HCT116 (cell line): Measurements from ENCODE around the gene NSFL1C. TPM values are rescaled to one million over a fixed set of nuclear protein-coding genes. Genes with fewer than 3 reads are reported as not detected.

ENCODE experiments used
- ATAC-seq: fragments of 200-7000 bp; cut with Tn5 transposase; 2 replicates; pipeline ENCODE4 v1.9.1; 2020; ENCODE audit warnings: mild to moderate bottlenecking, moderate library complexity
- BruUV-seq: library from RNA; stranded (reverse); fragments of 400-500 nt; replicated peaks from 2 replicates; lab custom pipeline; 2021; lab: Mats Ljungman, UMichigan
- CTCF ChIA-PET: fragments of 300-600 bp; sonication (Branson Sonifier 250); formaldehyde crosslinking; loops from one replicate; lab custom pipeline; 2021; ENCODE audit warnings: antibody characterized with exemption; lab: Charles Lee
- POLR2A ChIA-PET: fragments of 300-600, 350-600 bp; sonication (Branson Sonifier 250); formaldehyde crosslinking; loops from one replicate; lab custom pipeline; 2021; ENCODE audit warnings: antibody characterized with exemption; lab: Charles Lee
- RAD21 ChIA-PET, 2 experiments: fragments of 300-600 bp; sonication (Branson Sonifier 250); formaldehyde crosslinking; loops; one replicate each; lab custom pipeline; 2023; ENCODE audit warnings: low total read pairs in 2 of 2; ENCODE audit not compliant: uncharacterized antibody in 2 of 2, unreplicated experiment in 2 of 2, low non-redundant PET in 1 of 2; lab: Charles Lee
- DNase-seq: peaks from one replicate; pipeline ENCODE4 v3.0.0-alpha.2; 2010; ENCODE audit warnings: low read depth, low spot score
- H2AFZ ChIP-seq: fragments of 200-600 bp; shearing (Covaris generic), sonication (generic); 2 replicates; pipeline ENCODE4 v1.6.1; 2017; ENCODE audit warnings: low read depth, mixed run types, mixed read lengths, antibody characterized with exemption, low read length; ENCODE audit not compliant: poor library complexity, severe bottlenecking
- H3K27ac ChIP-seq: 2 replicates; pipeline ENCODE4 v1.5.1; 2012; ENCODE audit warnings: low read depth, low read length
- H3K27me3 ChIP-seq: fragments of 200-600 bp; sonication (generic); 2 replicates; pipeline ENCODE4 v1.6.1; 2016; ENCODE audit warnings: mixed run types, low read length, mixed read lengths; ENCODE audit not compliant: insufficient read depth
- H3K36me3 ChIP-seq, 2 experiments: fragments of 200-500 bp in 1 of 2; fragments of 200-600 bp in 1 of 2; sonication (Bioruptor generic) in 1 of 2; sonication (generic) in 1 of 2; 2 replicates each; pipeline versions ENCODE4 v1.5.1 to v1.6.1; 2014 to 2016; ENCODE audit warnings: low read length in 2 of 2, inconsistent platforms in 1 of 2, mixed read lengths in 1 of 2, mixed run types in 1 of 2; ENCODE audit not compliant: insufficient read depth in 2 of 2, control insufficient read depth in 1 of 2
- H3K4me1 ChIP-seq, 2 experiments: fragments of 200-600 bp in 1 of 2; sonication (generic) in 1 of 2; 2 replicates each; pipeline versions ENCODE4 v1.5.1 to v1.6.1; 2012 to 2017; ENCODE audit warnings: low read length in 2 of 2, inconsistent platforms in 1 of 2, mild to moderate bottlenecking in 1 of 2, mixed read lengths in 1 of 2, mixed run types in 1 of 2, moderate library complexity in 1 of 2; ENCODE audit not compliant: insufficient read depth in 2 of 2, control insufficient read depth in 1 of 2
- H3K4me2 ChIP-seq: fragments of 200-600 bp; sonication (generic); 2 replicates; pipeline ENCODE4 v1.6.1; 2017; ENCODE audit warnings: mixed run types, low read length, mixed read lengths
- H3K4me3 ChIP-seq, 2 experiments: fragments of 200-600 bp in 1 of 2; sonication (generic) in 1 of 2; replicated peaks in 1 of 2; 2 replicates each; pipeline ENCODE4 v1.5.1; 2011 to 2016; ENCODE audit warnings: low read length in 2 of 2, control low read depth in 1 of 2, low read depth in 1 of 2, mild to moderate bottlenecking in 1 of 2, mixed read lengths in 1 of 2, mixed run types in 1 of 2
- H3K79me2 ChIP-seq: fragments of 200-600 bp; sonication (generic); 2 replicates; pipeline ENCODE4 v1.6.1; 2017; ENCODE audit warnings: mild to moderate bottlenecking, mixed run types, low read length, moderate library complexity, mixed read lengths; ENCODE audit not compliant: insufficient read depth
- H3K9ac ChIP-seq: fragments of 200-600 bp; sonication (generic); 2 replicates; pipeline ENCODE4 v1.6.1; 2016; ENCODE audit warnings: low read length, mixed read lengths
- H3K9me2 ChIP-seq: fragments of 200-600 bp; sonication (generic), shearing (Covaris generic); 2 replicates; pipeline ENCODE4 v1.6.1; 2017; ENCODE audit warnings: mixed run types, mild to moderate bottlenecking, moderate library complexity; ENCODE audit not compliant: insufficient read depth
- H3K9me3 ChIP-seq, 2 experiments: fragments of 200-500 bp in 1 of 2; fragments of 200-600 bp in 1 of 2; sonication (Bioruptor generic) in 1 of 2; sonication (generic) in 1 of 2; 2 replicates each; pipeline ENCODE4 v1.6.1; 2014 to 2017; ENCODE audit warnings: low read length in 2 of 2, mixed read lengths in 2 of 2, inconsistent platforms in 1 of 2, low read depth in 1 of 2, mild to moderate bottlenecking in 1 of 2, mixed run types in 1 of 2, moderate library complexity in 1 of 2; ENCODE audit not compliant: control insufficient read depth in 1 of 2, insufficient read depth in 1 of 2
- H4K20me1 ChIP-seq: fragments of 200-600 bp; sonication (generic), shearing (Covaris generic); 2 replicates; pipeline ENCODE4 v1.6.1; 2017; ENCODE audit warnings: mixed run types, mild to moderate bottlenecking, moderate library complexity; ENCODE audit not compliant: insufficient read depth
- EZH2 ChIP-seq: fragments of 200-600 bp; sonication (generic); IDR thresholded peaks from 2 replicates; pipeline ENCODE4 v1.6.1; 2017; ENCODE audit warnings: antibody characterized with exemption, mixed run types
- EZH2phosphoT487 ChIP-seq: fragments of 200-600 bp; IDR thresholded peaks from 2 replicates; pipeline ENCODE4 v1.6.1; 2018; ENCODE audit warnings: antibody characterized with exemption, borderline replicate concordance
- RAD21 ChIP-seq: IDR thresholded peaks from 2 replicates; pipeline ENCODE4 v1.6.1; 2012; ENCODE audit warnings: low read depth, mild to moderate bottlenecking
- YY1 ChIP-seq: IDR thresholded peaks from 2 replicates; pipeline ENCODE4 v1.6.1; 2011; ENCODE audit warnings: low read length, low read depth, moderate library complexity, mild to moderate bottlenecking; ENCODE audit not compliant: insufficient replicate concordance; ENCODE audit errors: extremely low read depth
- intact Hi-C: fragments of 100-400 bp; cut with micrococcal nuclease; formaldehyde crosslinking; loops from 2 replicates; pipeline ENCODE4 v1.10.0; 2022
- total RNA-seq: library from RNA; stranded (reverse); gene quantifications from one replicate; pipeline ENCODE4 v1.2.1, GENCODE V29; 2021; ENCODE audit not compliant: unreplicated experiment
- TF ChIP-seq, protein P1 (sequence below), 3 experiments: fragments of 200-600 bp in 1 of 3; sonication (generic) in 1 of 3; IDR thresholded peaks in 2 of 3; conservative IDR thresholded peaks in 1 of 3; 2 replicates each; pipeline ENCODE4 v1.5.1; 2012 to 2017; ENCODE audit warnings: low read depth in 2 of 3, low read length in 2 of 3, antibody characterized with exemption in 1 of 3, borderline replicate concordance in 1 of 3, control low read depth in 1 of 3, mild to moderate bottlenecking in 1 of 3, mixed read lengths in 1 of 3, mixed run types in 1 of 3, moderate library complexity in 1 of 3; ENCODE audit not compliant: insufficient read depth in 1 of 3

The NSFL1C gene
- total RNA-seq, 1 experiment from 2014 or later = 93.4 TPM

GRCh38 chr20:1437235-1437904 is 29.3 kb downstream of the NSFL1C start:
- TF ChIP-seq EZH2 = no peak
- TF ChIP-seq EZH2phosphoT487 = no peak
- peak; percentile 92 for TF ChIP-seq RAD21
- TF ChIP-seq YY1 = no peak
- TF ChIP-seq, protein P1, sequence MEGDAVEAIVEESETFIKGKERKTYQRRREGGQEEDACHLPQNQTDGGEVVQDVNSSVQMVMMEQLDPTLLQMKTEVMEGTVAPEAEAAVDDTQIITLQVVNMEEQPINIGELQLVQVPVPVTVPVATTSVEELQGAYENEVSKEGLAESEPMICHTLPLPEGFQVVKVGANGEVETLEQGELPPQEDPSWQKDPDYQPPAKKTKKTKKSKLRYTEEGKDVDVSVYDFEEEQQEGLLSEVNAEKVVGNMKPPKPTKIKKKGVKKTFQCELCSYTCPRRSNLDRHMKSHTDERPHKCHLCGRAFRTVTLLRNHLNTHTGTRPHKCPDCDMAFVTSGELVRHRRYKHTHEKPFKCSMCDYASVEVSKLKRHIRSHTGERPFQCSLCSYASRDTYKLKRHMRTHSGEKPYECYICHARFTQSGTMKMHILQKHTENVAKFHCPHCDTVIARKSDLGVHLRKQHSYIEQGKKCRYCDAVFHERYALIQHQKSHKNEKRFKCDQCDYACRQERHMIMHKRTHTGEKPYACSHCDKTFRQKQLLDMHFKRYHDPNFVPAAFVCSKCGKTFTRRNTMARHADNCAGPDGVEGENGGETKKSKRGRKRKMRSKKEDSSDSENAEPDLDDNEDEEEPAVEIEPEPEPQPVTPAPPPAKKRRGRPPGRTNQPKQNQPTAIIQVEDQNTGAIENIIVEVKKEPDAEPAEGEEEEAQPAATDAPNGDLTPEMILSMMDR (IDR thresholded peaks at IDR 0.05 in 2 of 3, conservative IDR thresholded peaks at IDR 0.05 in 1 of 3; ENCODE audit: borderline replicate concordance in 1 of 3, insufficient read depth in 1 of 3, low read depth in 2 of 3, low read length in 2 of 3) = peak; percentile 85 to 91 (median 91)

More at GRCh38 chr20:1437235-1437904, 29.3 kb downstream of the NSFL1C start:
- no peaks in the 10 kb centered on the region for H3K9me3 ChIP-seq
- no peak overlapping the region for H3K27ac ChIP-seq
- H3K36me3 ChIP-seq = peaks cover 5 to 6% of the 10 kb centered on the region in 2 experiments; a peak in 2 of 4 replicates
- no peaks in the 10 kb centered on the region for H3K4me1 ChIP-seq
- ChIA-PET POLR2A (interaction anchor here (1.5 kb wide), 1 partner anchor 38 kb away, joined by 4 read pairs; no protein-coding TSS in a partner anchor), CTCF (interaction anchor here (0.6 to 4.2 kb wide), 17 partner anchors 8 to 382 kb away, joined by 3 to 14 read pairs (median 3); partner anchors contain the start of genes NSFL1C and TMEM74B), RAD21 (interaction anchor here in 1 of 2 experiments (0.7 to 1.0 kb wide), 2 partner anchors 67 to 123 kb away, joined by 3 read pairs; no protein-coding TSS in a partner anchor)
- no peaks in the 10 kb centered on the region for H4K20me1 ChIP-seq
- no peaks in the 10 kb centered on the region for H3K27me3 ChIP-seq
- no peak overlapping the region for H2AFZ ChIP-seq
- no peak overlapping the region for H3K4me3 ChIP-seq
- peak; percentile 81 for ATAC-seq
- peak; percentile 71 for DNase-seq
- no TSS peak for BruUV-seq
- intact Hi-C loops = loop anchor here (1.0 kb wide), 2 partner anchors 124 to 228 kb away; no protein-coding TSS in a partner anchor
- no peak overlapping the region for H3K9ac ChIP-seq
- H3K4me2 ChIP-seq = no peak overlapping the region
- no peaks in the 10 kb centered on the region for H3K9me2 ChIP-seq
- H3K79me2 ChIP-seq = no peaks in the 10 kb centered on the region
